Bone marrow (tissue), 2 donors: Measurements from ENCODE around the gene OR6K3.
A peak's percentile ranks its signal among the peaks of the same experiment; 100 is the strongest.

Experiments used
- DNase-seq, 2 donors: peaks; one replicate each; lab custom pipeline; 2025; lab: John Stamatoyannopoulos, UW

Gene OR6K3

GRCh38 chr1:158686111-158687009, 34.2 kb downstream of the OR6K3 start, which contains the start of gene SPTA1:
SPTA1 (minus strand) TSS chr1:158686715; CDS start chr1:158686517, 198 bp downstream.
- DNase-seq: peak in 1 of 2 donors; percentile 28

- no peak for DNase-seq
Observed at GRCh38 chr1:158685085-158685484, 35.4 kb downstream of the OR6K3 start.

DNA sequence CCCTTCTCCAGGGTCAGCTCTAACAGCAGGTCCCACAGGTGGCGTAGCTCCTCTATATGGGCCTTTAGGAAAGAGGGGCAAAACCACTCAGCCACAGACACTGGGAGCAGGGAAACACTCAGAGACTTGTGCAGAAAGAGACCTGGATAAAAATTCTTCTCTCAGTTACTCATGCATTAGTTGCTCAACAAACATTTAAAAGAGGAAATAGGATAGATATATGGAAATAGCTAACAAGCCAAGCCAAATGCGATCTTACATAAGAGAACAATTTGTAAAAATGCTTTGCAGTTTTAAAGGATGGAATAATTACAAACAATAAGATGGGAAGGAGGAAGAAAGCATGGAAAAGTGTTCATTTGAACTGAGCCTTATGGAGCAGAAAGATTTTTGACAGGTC, 38.9 kb downstream of the OR6K3 start:
- no peak for DNase-seq

DNA sequence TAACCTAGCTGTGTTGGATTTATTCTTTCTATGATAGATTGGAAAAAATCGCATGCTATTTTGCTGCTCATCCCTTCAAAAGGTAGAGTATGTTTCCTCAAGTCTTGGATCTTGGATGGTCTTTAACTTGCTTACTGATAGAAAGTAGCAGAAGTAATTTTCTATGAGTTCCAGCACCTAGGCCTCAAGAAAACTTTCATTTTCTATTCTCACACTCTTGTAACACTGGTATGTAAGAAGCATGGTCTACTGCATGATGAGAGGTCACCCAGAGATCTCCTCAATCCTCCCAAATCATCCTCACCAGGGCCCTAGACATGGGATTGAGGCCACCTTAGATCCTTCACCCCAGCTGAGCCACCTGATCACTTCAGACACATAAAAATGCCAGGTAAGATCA, 41.2 kb downstream of the OR6K3 start:
- no peak for DNase-seq

- no peak for DNase-seq
Observed at GRCh38 chr1:158675563-158676323, 44.8 kb downstream of the OR6K3 start.

- DNase-seq: no peak
Observed at GRCh38 chr1:158674302-158674701, 46.2 kb downstream of the OR6K3 start.
